Cardiac fibroblast (primary cell): Measurements from ENCODE around the gene PRR19.
"Not testable (repeated sequence)": the region's sequence is repeated elsewhere in the genome, so short reads cannot be mapped to it uniquely, and the experiment has no call there.

Experiments
- DNase-seq, 2 donors: peaks; one replicate each; pipeline versions ENCODE4 v3.0.0 to v3.0.0-alpha.2; 2010; ENCODE audit warnings: low read depth in 2 of 2
- H3K4me3 ChIP-seq, 2 donors: replicated peaks in 1 of 2; 1 replicate in 1 of 2; 2 replicates in 1 of 2; pipeline ENCODE4 v1.5.1; 2011; ENCODE audit warnings: low read depth in 2 of 2, low read length in 2 of 2, mild to moderate bottlenecking in 2 of 2, moderate library complexity in 1 of 2
- CTCF ChIP-seq: IDR thresholded peaks from one replicate; pipeline ENCODE4 v1.5.1; 2011; ENCODE audit warnings: low read depth, mild to moderate bottlenecking, low read length, inconsistent platforms

PRR19 gene

GRCh38 chr19:42333975-42334696, 32.2 kb downstream of the PRR19 start:
- no peak overlapping the region for H3K4me3 ChIP-seq
- no peak for TF ChIP-seq CTCF
- DNase-seq, result no peak

- no peak for TF ChIP-seq CTCF
- no peak overlapping the region for H3K4me3 ChIP-seq
- no peak for DNase-seq
Observed at GRCh38 chr19:42334697-42335373, 32.9 kb downstream of the PRR19 start.

- H3K4me3 ChIP-seq, result no peak overlapping the region
- TF ChIP-seq CTCF, result no peak
- no peak for DNase-seq
Observed at GRCh38 chr19:42335374-42335936, 33.5 kb downstream of the PRR19 start.

GRCh38 chr19:42335971-42336370, 34.0 kb downstream of the PRR19 start:
- DNase-seq, result no peak
- TF ChIP-seq CTCF, result no peak
- H3K4me3 ChIP-seq, result no peak overlapping the region

GRCh38 chr19:42339126-42339860, 37.4 kb downstream of the PRR19 start:
- DNase-seq, H3K4me3 ChIP-seq: not testable (repeated sequence)

GRCh38 chr19:42339922-42340321, 38.0 kb downstream of the PRR19 start:
- not testable (repeated sequence) for H3K4me3 ChIP-seq, DNase-seq

- no peak for DNase-seq
- H3K4me3 ChIP-seq, result no peak overlapping the region
- no peak for TF ChIP-seq CTCF
Observed at GRCh38 chr19:42343344-42344110, 41.6 kb downstream of the PRR19 start.
